ENCODE data around the gene NTN3.

NTN3 gene

DNA sequence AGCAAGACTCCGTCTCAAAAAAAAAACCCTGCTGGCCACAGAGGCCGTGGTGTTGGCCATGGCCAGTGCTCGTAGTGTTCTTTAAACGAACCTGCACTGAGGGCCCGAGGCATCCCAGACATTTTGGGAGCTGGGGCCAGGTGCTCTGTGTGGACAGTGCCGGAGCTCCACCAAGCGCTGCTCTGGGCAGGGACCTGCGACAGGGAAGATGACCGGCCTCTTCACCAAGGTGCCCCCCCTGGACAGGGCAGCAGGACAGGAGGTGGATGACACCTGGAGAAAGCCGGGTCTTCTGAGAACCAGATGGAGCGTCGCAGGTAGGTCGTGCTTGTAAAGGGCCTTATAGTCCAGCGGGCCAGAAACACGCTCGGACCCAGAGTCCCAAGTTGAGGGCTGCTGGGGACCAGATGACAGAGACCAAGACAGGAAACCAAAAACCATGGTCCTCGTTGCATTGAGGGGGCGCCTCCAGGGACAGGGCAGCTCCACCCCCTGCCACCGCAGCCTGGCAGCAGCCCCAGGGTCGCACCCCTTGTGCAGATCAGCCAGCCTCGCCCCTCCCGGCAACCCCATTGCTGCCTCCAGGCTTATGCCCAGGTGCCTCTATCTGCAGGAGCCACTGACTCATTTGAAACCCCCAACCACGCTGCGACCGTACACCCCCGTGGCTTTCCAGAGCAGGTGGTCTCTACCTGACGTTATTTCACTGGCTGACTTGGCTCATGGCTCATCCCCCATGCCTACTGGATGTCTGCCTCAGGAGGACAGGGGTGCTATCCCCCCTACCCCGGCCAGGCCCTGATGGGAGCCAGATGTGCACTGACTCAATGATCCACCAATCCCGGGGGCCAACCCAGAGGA lies 4.2 kb upstream of the NTN3 start:
- DNase-seq (ENCODE audit: low spot score) = no peak

DNA sequence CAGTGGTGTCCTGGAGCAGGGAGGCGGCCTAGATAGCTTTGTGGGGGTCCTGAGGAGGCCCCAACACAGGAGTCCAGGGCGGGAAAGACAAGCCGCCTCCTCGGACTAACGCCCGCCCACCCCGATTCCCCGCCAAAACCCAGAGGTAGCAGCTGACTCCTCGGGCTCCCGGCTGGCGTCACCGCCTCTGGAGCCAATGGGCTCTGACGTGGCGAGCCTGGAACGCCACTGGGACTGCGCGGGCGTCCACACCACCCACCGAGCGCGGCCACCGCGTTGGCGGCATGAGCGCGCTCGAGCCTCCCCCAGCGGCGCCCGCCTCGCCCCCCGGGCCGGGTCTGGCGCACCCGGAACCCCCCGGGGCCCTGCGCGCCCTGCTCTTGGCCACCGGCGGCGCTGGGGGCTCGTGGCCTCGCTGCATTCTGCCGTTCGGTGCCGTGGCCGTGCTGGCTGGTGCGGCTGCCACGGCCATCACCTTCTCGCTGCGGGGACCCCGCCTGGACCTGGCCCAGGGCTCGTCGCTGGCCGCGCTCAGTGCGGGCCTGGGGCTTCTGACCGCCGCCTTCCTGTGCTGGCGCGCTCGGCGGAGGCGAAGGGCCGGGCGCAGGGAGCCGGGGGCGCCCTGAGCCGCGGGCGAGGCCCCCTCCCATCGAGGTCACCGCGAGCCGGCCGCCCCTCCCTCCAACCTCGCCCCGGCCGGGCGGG lies 3.4 kb upstream of the NTN3 start:
- peak; percentile 59 for DNase-seq (ENCODE audit: low spot score)

DNA sequence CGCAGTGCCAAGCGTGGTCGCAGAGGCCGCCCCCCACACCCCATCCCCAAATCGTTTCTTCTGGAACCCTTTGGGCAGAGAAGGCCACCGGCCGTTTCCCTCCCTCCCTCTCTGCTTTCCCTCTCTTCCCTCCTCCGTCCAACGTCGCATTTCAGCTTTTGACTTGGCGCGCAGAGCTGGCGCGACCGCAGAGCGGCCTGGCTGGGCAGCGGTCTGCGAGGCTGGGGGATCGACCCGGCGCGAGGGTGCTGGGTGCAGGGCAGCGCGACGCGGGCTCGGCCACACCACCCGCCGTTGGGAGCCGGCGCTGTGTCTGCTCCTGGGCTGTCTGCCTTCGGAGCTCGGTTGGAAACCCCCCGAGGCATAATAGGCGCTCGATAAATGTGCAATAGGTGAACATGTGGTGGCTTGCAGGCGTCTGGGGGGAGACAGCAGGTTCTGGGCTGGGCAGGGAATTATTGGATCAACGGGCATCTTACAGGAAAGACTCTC lies 2.8 kb upstream of the NTN3 start:
- DNase-seq (ENCODE audit: low spot score) = no peak

DNA sequence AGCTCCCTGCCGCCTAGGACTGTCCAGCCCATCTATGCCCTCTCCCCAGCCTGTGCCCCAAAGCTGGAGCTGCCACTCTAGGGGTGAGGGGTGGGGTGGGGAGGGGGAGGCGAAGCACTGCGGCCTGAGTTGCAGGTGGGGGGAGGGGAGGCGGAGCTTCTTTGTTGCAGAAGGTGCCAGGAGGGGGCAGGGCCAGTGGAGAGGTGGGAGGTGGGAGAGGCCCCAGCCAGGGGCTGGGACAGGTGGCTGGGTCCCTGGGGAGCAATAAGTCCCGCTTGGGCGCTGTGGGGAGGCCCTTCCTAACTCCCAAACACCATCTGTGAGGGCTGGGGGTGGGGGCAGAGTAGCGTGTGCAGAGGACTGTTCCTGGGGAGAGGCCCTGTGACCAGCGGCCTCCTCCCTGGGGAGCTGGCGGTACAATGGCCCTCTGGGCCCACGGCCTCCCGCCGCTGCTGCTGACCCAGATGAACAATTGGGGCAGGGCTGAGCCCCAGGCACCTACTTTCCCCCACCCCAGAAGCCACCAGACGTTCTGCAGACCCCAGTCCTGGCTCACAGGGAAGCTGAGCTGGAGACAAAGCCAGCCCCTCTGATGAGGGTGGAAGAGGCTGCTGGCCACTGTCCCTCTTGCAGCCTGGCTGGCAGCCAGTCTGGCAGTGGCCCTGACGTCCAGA lies 2.2 kb upstream of the NTN3 start:
- DNase-seq (ENCODE audit: low spot score) = peak; percentile 45

DNA sequence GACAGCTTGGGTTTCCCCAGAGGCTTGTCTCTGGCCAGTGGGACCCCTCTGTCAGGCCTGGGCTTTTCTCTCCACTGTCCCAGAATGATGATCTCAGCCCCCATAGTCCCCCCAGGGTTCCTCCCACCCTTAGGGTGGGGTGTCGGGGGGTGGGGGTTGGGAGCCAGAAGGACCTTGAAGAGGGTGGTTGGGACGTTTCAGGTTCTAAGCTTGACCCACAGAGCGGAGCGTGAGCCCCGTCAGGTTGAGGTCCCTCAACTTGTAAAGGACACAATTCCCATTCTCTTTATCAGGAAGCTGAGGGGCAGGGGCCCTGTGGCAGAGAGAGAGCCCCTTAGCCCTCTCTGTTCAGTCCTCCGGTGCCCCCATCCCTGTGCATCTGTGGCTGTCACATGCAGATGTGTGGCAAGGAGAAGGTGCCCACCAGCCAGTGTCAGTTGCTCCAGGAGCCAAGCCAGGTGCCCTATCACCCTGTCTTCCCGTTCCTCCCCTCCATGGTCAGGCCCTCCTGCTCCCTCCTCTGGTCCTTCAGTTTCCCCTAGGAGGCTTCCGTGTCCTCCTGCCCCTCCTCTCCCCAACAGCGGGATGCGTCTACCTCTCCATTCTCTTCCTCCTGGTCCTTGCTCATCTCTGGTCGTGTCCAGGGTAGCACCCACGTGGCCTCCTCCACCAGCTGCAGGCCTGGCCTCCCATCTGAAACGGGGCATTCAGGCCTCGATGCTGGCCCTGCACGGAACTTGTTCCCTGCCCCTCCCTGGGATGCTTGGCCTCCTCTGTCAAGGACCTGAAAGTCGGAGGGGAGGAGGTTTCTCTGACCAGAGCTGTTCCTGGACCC lies 1.5 kb upstream of the NTN3 start:
- DNase-seq (ENCODE audit: low spot score) = no peak

DNA sequence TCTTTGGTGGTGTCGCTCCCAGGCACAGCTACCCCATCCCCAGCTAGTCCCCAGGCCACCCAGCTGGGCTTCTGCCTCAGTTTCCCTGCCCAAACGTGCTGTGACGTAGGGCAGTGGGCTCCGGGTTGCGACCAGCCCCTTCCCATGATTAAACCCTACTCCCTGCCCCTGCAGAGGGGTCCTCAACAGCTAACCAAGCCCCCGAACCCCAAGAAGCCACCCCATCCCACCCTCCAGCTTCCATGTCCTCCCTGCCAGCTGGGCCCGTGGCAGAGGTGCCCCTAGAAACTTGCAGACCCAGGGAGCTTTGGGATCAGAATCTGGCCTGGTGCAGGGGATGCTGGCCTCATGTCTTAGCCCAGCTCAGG lies 879 bp upstream of the NTN3 start:
- DNase-seq (ENCODE audit: low spot score) = no peak

DNA sequence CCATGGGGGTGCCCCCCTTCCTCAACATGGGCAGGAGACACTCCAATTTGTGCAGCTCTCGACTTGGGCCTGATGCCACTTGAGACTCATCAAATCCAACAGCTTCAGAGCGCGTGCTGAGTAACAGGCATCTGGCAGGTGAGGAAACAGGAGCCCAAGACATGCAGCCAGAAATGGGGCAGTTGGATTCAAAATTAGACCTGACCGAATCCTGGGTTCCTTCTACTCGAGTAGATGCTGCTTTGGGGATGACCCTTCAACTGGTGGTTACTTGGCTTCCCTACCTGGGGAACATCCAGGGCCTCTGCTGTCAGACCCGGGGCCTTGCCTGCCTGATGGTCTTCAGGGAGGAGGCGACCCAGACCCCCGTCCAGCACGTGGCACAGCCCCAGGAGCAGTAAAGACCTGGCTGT lies 488 bp upstream of the NTN3 start:
- DNase-seq (ENCODE audit: low spot score) = no peak

DNA sequence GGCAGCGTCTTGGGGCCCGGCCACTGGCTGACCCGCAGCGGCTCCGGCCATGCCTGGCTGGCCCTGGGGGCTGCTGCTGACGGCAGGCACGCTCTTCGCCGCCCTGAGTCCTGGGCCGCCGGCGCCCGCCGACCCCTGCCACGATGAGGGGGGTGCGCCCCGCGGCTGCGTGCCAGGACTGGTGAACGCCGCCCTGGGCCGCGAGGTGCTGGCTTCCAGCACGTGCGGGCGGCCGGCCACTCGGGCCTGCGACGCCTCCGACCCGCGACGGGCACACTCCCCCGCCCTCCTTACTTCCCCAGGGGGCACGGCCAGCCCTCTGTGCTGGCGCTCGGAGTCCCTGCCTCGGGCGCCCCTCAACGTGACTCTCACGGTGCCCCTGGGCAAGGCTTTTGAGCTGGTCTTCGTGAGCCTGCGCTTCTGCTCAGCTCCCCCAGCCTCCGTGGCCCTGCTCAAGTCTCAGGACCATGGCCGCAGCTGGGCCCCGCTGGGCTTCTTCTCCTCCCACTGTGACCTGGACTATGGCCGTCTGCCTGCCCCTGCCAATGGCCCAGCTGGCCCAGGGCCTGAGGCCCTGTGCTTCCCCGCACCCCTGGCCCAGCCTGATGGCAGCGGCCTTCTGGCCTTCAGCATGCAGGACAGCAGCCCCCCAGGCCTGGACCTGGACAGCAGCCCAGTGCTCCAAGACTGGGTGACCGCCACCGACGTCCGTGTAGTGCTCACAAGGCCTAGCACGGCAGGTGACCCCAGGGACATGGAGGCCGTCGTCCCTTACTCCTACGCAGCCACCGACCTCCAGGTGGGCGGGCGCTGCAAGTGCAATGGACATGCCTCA lies 773 bp downstream of the NTN3 start:
- no peak for DNase-seq (ENCODE audit: low spot score)

DNA sequence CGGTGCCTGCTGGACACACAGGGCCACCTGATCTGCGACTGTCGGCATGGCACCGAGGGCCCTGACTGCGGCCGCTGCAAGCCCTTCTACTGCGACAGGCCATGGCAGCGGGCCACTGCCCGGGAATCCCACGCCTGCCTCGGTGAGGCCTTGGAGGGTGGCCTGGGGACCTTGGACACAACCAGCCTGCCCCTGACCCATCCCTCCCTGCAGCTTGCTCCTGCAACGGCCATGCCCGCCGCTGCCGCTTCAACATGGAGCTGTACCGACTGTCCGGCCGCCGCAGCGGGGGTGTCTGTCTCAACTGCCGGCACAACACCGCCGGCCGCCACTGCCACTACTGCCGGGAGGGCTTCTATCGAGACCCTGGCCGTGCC lies 1.4 kb downstream of the NTN3 start:
- DNase-seq (ENCODE audit: low spot score) = no peak

DNA sequence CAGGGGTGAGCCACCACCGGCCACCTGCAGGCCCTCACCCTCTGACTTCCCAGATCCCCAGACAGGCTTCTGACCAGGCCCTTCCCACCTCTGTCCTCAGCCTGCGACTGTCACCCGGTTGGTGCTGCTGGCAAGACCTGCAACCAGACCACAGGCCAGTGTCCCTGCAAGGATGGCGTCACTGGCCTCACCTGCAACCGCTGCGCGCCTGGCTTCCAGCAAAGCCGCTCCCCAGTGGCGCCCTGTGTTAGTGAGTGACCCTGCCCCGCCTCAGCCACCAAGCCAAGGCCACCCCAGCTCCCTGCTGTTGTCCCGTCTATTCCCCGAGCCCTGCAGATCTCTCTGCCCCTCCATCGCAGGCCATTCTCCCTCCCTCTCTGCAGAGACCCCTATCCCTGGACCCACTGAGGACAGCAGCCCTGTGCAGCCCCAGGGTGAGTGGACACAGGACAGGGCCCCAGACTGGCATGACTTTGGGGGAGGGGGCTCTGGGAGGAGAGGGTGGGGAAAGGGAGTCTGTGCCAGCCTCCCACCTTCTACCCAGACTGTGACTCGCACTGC lies 1.9 kb downstream of the NTN3 start:
- DNase-seq (ENCODE audit: low spot score) = no peak

DNA sequence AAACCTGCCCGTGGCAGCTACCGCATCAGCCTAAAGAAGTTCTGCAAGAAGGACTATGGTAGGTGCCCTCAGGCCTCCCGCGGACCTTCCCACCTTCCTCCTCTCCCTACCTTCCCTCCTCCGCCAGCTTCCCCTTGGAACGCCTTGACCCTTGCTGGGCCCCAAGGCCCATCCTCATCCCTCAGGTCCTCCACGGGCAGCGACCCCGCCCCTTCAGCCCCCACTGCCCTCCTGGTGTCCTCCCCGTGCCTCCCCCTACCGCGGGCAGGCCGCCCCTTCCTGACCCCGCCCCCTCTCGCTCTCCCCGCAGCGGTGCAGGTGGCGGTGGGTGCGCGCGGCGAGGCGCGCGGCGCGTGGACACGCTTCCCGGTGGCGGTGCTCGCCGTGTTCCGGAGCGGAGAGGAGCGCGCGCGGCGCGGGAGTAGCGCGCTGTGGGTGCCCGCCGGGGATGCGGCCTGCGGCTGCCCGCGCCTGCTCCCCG lies 2.4 kb downstream of the NTN3 start:
- DNase-seq (ENCODE audit: low spot score) = no peak

DNA sequence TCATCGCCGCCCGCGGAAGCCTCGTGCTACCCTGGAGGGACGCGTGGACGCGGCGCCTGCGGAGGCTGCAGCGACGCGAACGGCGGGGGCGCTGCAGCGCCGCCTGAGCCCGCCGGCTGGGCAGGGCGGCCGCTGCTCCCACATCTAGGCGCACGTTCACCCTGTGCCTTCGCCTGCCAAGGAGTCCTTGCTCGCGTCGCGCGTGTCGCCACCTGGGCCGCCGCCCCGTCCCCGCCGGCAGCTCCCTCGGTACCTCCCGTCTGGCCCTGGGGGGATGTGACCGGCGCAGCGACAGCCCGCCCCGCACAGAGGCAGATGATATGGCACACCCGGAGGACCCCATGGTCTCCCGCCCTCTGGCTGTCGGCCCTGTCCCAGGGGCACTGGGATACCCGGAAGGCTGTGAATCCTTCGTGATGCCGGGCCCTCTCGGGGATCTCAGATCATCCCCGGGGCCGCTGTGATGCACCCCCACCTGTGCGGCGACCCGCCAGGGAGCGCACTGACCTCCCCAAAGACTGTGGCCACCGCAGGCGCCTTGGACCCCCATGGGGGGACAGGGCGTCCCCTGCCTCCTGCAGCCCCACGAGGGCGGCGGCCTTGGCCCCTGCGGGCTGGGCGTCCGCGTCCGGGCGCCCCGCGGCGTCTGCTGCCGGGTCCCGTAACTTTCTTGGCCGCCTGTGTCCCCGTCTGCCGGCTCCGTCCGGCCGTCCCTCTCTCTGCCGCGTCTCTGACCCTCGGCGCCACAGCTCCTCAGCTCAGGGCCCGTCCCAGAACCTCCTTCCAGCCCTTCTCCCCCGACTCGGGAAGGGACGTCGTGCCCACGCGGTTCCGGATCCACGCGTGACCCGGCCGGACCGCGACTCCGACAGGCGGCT lies 3.1 kb downstream of the NTN3 start:
- peak; percentile 67 for DNase-seq (ENCODE audit: low spot score)

DNA sequence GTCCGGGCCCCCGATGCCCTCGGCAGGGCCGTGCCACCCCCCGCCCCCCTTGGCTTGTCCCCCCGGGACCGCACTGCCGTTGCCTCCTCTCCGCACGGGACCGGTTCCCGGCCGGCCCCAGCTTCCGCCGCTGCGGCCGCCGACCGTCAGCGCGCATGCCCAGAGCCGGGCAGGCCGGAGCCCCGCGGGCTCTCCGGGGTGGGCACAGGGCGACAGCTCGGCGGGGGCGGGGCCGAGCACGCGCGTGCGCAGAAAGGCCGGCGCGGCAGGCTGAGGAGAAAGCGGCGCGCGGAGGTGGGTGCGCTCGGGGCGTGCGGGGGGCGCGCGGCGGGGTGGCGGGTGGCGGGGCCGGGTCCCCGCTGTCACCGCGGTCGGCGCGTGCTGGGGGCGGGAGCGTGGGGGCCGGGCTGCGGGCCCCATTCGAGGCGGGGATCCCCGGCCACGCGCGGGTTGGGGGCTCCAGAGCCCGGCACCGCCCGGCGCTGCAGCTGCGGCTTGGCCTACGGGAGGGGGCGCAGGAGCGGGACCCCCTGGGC lies 3.8 kb downstream of the NTN3 start, which contains the start of gene TBC1D24:
TSS of gene TBC1D24 (plus strand) at position 251 of the 536 bp plus-strand sequence. CDS start 21,022 bp downstream, outside the sequence.
- DNase-seq (ENCODE audit: low spot score) = peak; percentile 85

DNA sequence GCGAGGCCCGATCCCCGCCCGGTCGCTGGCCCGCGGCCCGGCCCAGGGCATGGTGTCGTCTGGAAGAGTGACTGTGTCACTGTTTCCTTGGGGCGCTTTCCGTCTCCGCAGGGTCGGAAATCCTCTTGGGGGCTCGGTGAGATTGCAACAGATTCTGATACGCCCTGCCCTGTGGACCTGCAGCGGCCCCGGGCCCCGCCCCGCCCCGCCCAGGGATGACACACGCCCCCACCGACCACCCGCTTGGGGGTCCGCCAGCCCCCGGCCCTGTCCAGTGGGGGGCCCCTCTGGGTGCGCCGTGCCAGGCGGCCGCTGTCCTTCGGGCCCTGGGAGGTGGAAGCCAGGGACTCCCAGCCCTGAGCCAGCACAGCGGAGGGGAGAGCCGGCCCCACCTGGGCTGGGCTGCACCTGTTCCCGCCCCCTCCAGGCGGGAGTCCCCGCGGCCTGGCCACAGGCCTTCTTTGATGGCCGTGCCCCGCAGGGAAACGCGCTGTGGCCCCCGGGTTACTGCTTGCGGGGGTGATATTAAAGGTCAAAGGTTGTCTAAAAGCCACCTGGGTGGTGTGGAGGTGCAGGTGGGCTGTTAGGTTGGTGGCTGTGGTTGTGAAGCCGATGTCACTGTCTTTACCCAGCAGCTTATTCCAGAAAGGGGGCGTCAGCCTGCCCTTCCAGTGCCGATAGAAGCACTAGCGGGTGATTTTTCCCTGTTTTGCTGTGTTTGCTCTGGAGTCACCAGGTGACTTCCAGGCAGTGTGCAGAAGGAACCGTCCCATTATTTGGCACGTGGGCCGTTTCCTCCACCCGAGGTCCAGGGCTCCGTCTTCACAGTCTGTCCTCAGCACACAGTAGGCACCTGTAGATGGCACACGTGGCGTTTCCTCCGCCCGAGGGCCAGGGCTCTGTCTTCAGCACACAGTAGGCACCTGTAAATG lies 4.6 kb downstream of the NTN3 start:
- DNase-seq (ENCODE audit: low spot score) = no peak

DNA sequence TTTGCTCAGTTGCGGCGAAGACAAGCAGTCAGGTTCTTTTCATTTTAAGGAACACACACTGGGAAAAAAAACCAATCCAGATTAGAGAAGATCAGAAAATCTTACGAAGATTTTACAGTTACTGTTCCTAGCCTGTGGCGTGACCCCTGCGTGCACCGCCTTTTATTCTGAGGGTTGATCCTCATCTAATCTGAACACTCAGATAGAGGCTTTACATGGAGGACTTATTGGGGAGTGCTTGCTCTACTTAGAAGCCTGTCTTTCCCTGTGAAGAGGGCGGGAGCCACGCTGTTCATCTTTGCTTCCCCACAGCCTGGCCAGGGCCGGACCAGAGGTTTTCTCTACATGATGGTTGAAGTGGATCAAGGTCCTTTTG lies 5.2 kb downstream of the NTN3 start:
- DNase-seq (ENCODE audit: low spot score) = no peak

DNA sequence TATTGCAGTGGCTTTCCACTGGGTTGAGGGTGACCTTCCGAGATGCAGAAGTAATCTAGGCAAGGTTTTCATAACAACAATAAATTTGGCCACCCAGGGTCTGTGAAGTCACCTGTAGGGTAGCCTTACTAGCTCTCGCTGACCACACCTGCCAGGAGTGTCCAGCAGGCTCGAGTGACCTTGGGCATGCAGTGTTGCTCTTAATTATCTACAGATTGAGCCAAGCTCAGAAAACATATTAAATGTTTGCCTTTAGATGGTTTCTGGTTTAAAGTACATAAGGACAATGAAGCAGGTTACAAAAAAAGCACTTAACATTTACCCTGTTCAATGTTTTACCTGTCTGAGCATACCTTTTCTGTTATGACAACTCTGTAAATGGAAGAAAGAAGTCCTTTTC lies 5.6 kb downstream of the NTN3 start:
- DNase-seq (ENCODE audit: low spot score) = no peak

DNA sequence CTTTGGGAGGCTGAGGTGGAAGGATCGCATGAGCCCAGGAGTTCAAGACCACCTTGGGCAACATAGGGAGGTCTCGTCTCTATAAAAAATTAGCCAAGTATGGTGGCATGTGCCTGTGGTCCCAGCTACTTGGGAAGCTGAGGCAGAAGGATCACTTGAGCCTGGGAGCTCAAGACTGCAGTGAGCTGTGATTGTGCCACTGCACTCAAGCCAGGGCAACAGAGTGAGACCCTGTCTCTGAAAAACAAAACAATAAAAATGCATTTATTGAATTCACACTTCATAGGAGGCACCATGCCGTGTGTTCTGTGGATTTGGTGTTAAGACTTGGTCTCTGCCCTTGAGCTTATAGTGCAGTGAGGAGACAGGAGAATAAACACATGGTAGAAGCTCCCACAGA lies 6.2 kb downstream of the NTN3 start:
- no peak for DNase-seq (ENCODE audit: low spot score)

DNA sequence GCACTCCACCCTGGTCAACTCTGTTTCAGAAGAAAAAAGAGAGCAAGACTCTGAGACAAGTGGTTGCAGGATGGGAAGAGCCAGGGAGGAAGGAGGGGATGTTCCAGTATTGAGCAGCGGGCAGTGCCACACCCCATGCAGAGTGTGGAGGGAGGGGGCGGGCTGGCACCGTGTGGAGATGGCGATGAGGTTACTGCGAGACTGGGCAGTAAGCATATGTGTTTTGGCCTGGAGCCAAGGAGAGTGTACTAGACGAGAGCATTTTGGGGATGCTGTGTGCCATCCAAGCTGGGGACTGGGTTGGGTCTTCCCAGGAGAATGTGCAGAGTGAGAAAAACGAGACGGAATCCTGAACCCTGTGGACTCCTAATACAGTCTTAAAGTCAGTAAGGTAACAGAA lies 7.2 kb downstream of the NTN3 start:
- DNase-seq (ENCODE audit: low spot score) = no peak

Measured in Ammon's horn (tissue), 1 donor.